Neural cell (in vitro differentiated cells): ENCODE measurements around the gene SERAC1.

Experiments used
- EP300 ChIP-seq: fragments of 450-650 bp; conservative IDR thresholded peaks from 2 replicates; pipeline ENCODE4 v1.6.1; 2014; ENCODE audit warnings: antibody characterized with exemption, mild to moderate bottlenecking, moderate library complexity; ENCODE audit not compliant: poor library complexity, severe bottlenecking
- POLR2AphosphoS5 ChIP-seq: IDR thresholded peaks from 2 replicates; pipeline ENCODE4 v1.6.1; 2012
- TAF1 ChIP-seq: IDR thresholded peaks from 2 replicates; pipeline ENCODE4 v1.6.1; 2012; ENCODE audit warnings: low read depth
- TF ChIP-seq, protein P1 (sequence below): fragments of 450-650 bp; IDR thresholded peaks from 2 replicates; pipeline ENCODE4 v1.5.1; 2014; ENCODE audit warnings: antibody characterized with exemption, mild to moderate bottlenecking, moderate library complexity; ENCODE audit not compliant: poor library complexity, severe bottlenecking

GRCh38 chr6:158073776-158074175 lies 94.3 kb downstream of the SERAC1 start:
- TF ChIP-seq, protein P1, sequence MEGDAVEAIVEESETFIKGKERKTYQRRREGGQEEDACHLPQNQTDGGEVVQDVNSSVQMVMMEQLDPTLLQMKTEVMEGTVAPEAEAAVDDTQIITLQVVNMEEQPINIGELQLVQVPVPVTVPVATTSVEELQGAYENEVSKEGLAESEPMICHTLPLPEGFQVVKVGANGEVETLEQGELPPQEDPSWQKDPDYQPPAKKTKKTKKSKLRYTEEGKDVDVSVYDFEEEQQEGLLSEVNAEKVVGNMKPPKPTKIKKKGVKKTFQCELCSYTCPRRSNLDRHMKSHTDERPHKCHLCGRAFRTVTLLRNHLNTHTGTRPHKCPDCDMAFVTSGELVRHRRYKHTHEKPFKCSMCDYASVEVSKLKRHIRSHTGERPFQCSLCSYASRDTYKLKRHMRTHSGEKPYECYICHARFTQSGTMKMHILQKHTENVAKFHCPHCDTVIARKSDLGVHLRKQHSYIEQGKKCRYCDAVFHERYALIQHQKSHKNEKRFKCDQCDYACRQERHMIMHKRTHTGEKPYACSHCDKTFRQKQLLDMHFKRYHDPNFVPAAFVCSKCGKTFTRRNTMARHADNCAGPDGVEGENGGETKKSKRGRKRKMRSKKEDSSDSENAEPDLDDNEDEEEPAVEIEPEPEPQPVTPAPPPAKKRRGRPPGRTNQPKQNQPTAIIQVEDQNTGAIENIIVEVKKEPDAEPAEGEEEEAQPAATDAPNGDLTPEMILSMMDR = no peak
- no peak for TF ChIP-seq TAF1
- TF ChIP-seq EP300 = no peak
- no peak for TF ChIP-seq POLR2AphosphoS5
